ENCODE results near the gene FREY1. TPM values are rescaled to one million over a fixed set of nuclear protein-coding genes. Genes with fewer than 3 reads are reported as not detected.

The FREY1 gene
- total and polyA plus RNA-seq, 2 of the 8 experiments (the other 6 are each of a cell fraction or from before 2014, with no cell fraction given), result 0.32 to 1.1 TPM

DNA sequence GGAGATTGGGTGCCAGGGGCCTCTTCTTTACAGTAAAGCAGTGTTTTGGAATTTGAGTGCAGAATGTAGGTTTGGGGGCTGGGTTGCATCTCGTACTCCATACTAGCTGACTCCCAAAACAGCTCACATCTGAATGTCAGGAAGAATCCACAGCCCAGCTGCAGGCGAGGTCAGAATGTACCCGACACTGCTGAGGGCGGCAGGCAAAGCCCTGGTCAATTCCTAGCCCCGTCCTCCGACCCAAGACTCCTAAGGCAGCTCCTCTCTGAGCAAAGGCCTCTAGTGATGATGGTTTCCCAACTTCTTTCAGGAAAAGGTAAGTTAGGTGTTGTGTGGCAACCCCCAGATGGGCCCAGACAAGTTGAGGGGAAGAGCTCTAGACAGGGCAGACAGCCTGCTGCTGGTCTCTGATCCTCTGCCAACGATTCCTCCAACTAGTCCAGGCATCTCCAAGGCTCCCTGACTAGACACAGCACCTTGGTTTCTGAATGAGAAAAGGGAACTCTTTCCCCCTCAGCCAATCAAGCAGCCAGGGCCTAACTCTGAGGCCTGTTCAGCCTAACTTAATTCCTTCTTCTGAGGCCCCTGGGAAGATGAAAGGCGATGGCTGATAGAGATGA lies 24.0 kb upstream of the FREY1 start:
- H3K36me3 ChIP-seq (ENCODE audit: control insufficient read depth in 2 of 4, insufficient read depth in 4 of 4, low read length in 3 of 4), result peaks cover 9 to 46% (median 32%) of the 10 kb centered on the region in 4 experiments
- H2BK5ac ChIP-seq (ENCODE audit: low read depth, low read length), result no peak overlapping the region
- no peak overlapping the region for H3K4me3 ChIP-seq (ENCODE audit: extremely low read depth in 1 of 4, insufficient read depth in 2 of 4, low read depth in 3 of 4, low read length in 4 of 4)
- H2AFZ ChIP-seq (ENCODE audit: low read length), result no peak overlapping the region
- no peak overlapping the region for H4K8ac ChIP-seq (ENCODE audit: extremely low read depth, insufficient read depth, low read length)
- no peak overlapping the region for H3K4me2 ChIP-seq (ENCODE audit: insufficient read depth in 1 of 2, low read depth in 2 of 2, low read length in 2 of 2)
- H2BK120ac ChIP-seq (replicated peaks; ENCODE audit: low read depth, low read length), result no peak overlapping the region
- H2BK12ac ChIP-seq (ENCODE audit: low read depth, low read length), result no peak overlapping the region
- H3K23ac ChIP-seq (ENCODE audit: insufficient read length), result no peak overlapping the region
- WGBS, 2 experiments (ENCODE audit: extremely low coverage in 1 of 2, insufficient coverage in 1 of 2, insufficient read length in 1 of 2, insufficient replicate concordance in 2 of 2, low coverage in 1 of 2, low lambda C conversion rate in 2 of 2, missing lambda C conversion rate in 1 of 2), result 95% methylated on average over 8 of the region's 8 CpGs; no CpG with 5 or more reads in 1 of the 2 experiments
- H3K27ac ChIP-seq (ENCODE audit: low read depth, low read length), result no peak overlapping the region
- peaks cover 2% of the 10 kb centered on the region for H3K79me1 ChIP-seq (ENCODE audit: low read depth, low read length)
- H3K18ac ChIP-seq (ENCODE audit: extremely low read depth, low read length), result no peak overlapping the region; the same call in 1 of the 2 replicates
- H3K27me3 ChIP-seq (replicated peaks in 1 of 4; ENCODE audit: control insufficient read depth in 3 of 4, extremely low read depth in 1 of 4, insufficient read depth in 3 of 4, low read length in 3 of 4), result no peaks in the 10 kb centered on the region
- ChIA-PET POLR2A (ENCODE audit: partially characterized antibody) (interaction anchor here (0.8 to 13.6 kb wide), 9 partner anchors 7 to 413 kb away, joined by 3 to 115 read pairs (median 4); partner anchors contain the start of genes LARGE2 and PEX16), CTCF (ENCODE audit: partially characterized antibody) (interaction anchor here (0.7 to 2.1 kb wide), 13 partner anchors 8 to 185 kb away, joined by 3 to 11 read pairs (median 4); no protein-coding TSS in a partner anchor)
- DNase-seq (ENCODE audit: low read depth in 1 of 2, low spot score in 2 of 2), result no peak
- no peak overlapping the region for H3K4ac ChIP-seq (replicated peaks; ENCODE audit: insufficient read length, low read depth, low read length)
- no peak overlapping the region for H2BK15ac ChIP-seq (ENCODE audit: low read length)
- H3K79me2 ChIP-seq (ENCODE audit: control insufficient read depth in 1 of 2, insufficient read depth in 2 of 2, low read length in 2 of 2), result no peaks in the 10 kb centered on the region
- no peaks in the 10 kb centered on the region for H3K9me3 ChIP-seq (ENCODE audit: insufficient read depth in 2 of 2, low read depth in 1 of 2, low read length in 1 of 2)
- H3K4me1 ChIP-seq (replicated peaks in 1 of 4; ENCODE audit: control insufficient read depth in 3 of 4, insufficient read depth in 4 of 4, low read length in 3 of 4), result no peaks in the 10 kb centered on the region
- H3K56ac ChIP-seq (replicated peaks; ENCODE audit: insufficient read length, low read depth, low read length), result no peak overlapping the region
- H2BK20ac ChIP-seq (ENCODE audit: low read length), result no peak overlapping the region
- H3K9ac ChIP-seq (replicated peaks in 1 of 4; ENCODE audit: extremely low read depth in 1 of 4, low read depth in 3 of 4, low read length in 3 of 4), result no peak overlapping the region
- H4K91ac ChIP-seq (replicated peaks; ENCODE audit: insufficient read length, low read length), result no peak overlapping the region
- no peaks in the 10 kb centered on the region for H3K23me2 ChIP-seq (ENCODE audit: low read depth, low read length)
- no peak for FAIRE-seq
- H4K20me1 ChIP-seq (replicated peaks in 1 of 2; ENCODE audit: control insufficient read depth in 1 of 2, insufficient read depth in 2 of 2, low read length in 2 of 2), result peaks cover 0 to 11% of the 10 kb centered on the region in 2 experiments
- H2AK5ac ChIP-seq (ENCODE audit: low read depth, low read length), result no peak overlapping the region
- no peak overlapping the region for H4K5ac ChIP-seq (ENCODE audit: insufficient read length, low read depth, low read length)
- no peak overlapping the region for H3K14ac ChIP-seq (ENCODE audit: insufficient read length)
- TF ChIP-seq, protein P1, sequence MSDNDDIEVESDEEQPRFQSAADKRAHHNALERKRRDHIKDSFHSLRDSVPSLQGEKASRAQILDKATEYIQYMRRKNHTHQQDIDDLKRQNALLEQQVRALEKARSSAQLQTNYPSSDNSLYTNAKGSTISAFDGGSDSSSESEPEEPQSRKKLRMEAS (IDR thresholded peaks at IDR 0.05), result no peak
- no peak for TF ChIP-seq GTF2F1 (IDR thresholded peaks at IDR 0.05; ENCODE audit: borderline replicate concordance, low read depth, low read length)
- no peak for TF ChIP-seq SIN3A (conservative IDR thresholded peaks at IDR 0.05 in 1 of 2, IDR thresholded peaks at IDR 0.05 in 1 of 2; ENCODE audit: low read depth in 1 of 2, low read length in 2 of 2)
- no peak for TF ChIP-seq TEAD4 (IDR thresholded peaks at IDR 0.05; ENCODE audit: low read depth, low read length)
- no peak for TF ChIP-seq RNF2 (IDR thresholded peaks at IDR 0.05; ENCODE audit: borderline replicate concordance, low read depth, low read length, missing control alignments, poor library complexity, severe bottlenecking)
- no peak for TF ChIP-seq CHD1 (IDR thresholded peaks at IDR 0.05; ENCODE audit: low read depth, low read length)
- TF ChIP-seq, protein P2, sequence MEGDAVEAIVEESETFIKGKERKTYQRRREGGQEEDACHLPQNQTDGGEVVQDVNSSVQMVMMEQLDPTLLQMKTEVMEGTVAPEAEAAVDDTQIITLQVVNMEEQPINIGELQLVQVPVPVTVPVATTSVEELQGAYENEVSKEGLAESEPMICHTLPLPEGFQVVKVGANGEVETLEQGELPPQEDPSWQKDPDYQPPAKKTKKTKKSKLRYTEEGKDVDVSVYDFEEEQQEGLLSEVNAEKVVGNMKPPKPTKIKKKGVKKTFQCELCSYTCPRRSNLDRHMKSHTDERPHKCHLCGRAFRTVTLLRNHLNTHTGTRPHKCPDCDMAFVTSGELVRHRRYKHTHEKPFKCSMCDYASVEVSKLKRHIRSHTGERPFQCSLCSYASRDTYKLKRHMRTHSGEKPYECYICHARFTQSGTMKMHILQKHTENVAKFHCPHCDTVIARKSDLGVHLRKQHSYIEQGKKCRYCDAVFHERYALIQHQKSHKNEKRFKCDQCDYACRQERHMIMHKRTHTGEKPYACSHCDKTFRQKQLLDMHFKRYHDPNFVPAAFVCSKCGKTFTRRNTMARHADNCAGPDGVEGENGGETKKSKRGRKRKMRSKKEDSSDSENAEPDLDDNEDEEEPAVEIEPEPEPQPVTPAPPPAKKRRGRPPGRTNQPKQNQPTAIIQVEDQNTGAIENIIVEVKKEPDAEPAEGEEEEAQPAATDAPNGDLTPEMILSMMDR (IDR thresholded peaks at IDR 0.05; ENCODE audit: control extremely low read depth in 1 of 3, insufficient read depth in 1 of 3, low read depth in 1 of 3, low read length in 3 of 3), result no peak
- no peak for TF ChIP-seq EGR1 (IDR thresholded peaks at IDR 0.05; ENCODE audit: borderline replicate concordance, low read depth, low read length)
- no peak for TF ChIP-seq RAD21 (IDR thresholded peaks at IDR 0.05 in 1 of 2, conservative IDR thresholded peaks at IDR 0.05 in 1 of 2; ENCODE audit: low read depth in 2 of 2, low read length in 2 of 2)
